Neural crest cell (in vitro differentiated cells): ENCODE measurements around the gene KCNT2. TPM values are rescaled to one million over a fixed set of nuclear protein-coding genes. Genes with fewer than 3 reads are reported as not detected.

Experiments used
- DNase-seq: peaks from one replicate; pipeline ENCODE4 v3.0.0; 2021; ENCODE audit warnings: low read depth, mixed read lengths, low spot score
- H3K27ac Mint-ChIP-seq: one replicate; pipeline ENCODE4 v1.8.0; 2021; ENCODE audit warnings: mild to moderate bottlenecking, mixed read lengths; ENCODE audit not compliant: unreplicated experiment
- H3K27me3 Mint-ChIP-seq: 2 replicates; pipeline ENCODE4 v1.8.0; 2021; ENCODE audit warnings: low read depth, mild to moderate bottlenecking, mixed read lengths
- H3K36me3 Mint-ChIP-seq: 2 replicates; pipeline ENCODE4 v1.8.0; 2021; ENCODE audit warnings: low read depth, mild to moderate bottlenecking, mixed read lengths
- H3K4me1 Mint-ChIP-seq: 2 replicates; pipeline ENCODE4 v1.8.0; 2021; ENCODE audit warnings: mixed read lengths
- H3K4me3 Mint-ChIP-seq: one replicate; pipeline ENCODE4 v1.8.0; 2021; ENCODE audit warnings: mild to moderate bottlenecking, mixed read lengths
- H3K9me3 Mint-ChIP-seq: 2 replicates; pipeline ENCODE4 v1.8.0; 2021; ENCODE audit warnings: mixed read lengths
- CTCF ChIP-seq: fragments of 200-600 bp; sonication (generic); conservative IDR thresholded peaks from 2 replicates; pipeline ENCODE4 v1.5.0; 2021; ENCODE audit warnings: antibody characterized with exemption, mild to moderate bottlenecking
- total RNA-seq: library from RNA; stranded (reverse); gene quantifications from 2 replicates; pipeline ENCODE4 v1.2.1, GENCODE V29; 2021

Gene KCNT2
- total RNA-seq, 1 donor from 2014 or later = 12.6 TPM

- no peaks in the 10 kb centered on the region for H3K4me1 Mint-ChIP-seq
- no peaks in the 10 kb centered on the region for H3K9me3 Mint-ChIP-seq
- DNase-seq = no peak
- H3K36me3 Mint-ChIP-seq = peaks cover 7% of the 10 kb centered on the region
- TF ChIP-seq CTCF = no peak
- no peak overlapping the region for H3K4me3 Mint-ChIP-seq
- H3K27me3 Mint-ChIP-seq = no peaks in the 10 kb centered on the region
- no peak overlapping the region for H3K27ac Mint-ChIP-seq
These were observed 157.8 kb downstream of the KCNT2 start for GRCh38 chr1:196450143-196451095.

GRCh38 chr1:196449460-196449859 lies 158.8 kb downstream of the KCNT2 start:
- Mint-ChIP-seq H3K36me3 (peaks cover 3% of the 10 kb centered on the region), H3K27me3 (no peaks in the 10 kb centered on the region), H3K4me3 (no peak overlapping the region), H3K9me3 (no peaks in the 10 kb centered on the region), H3K27ac (no peak overlapping the region), H3K4me1 (no peaks in the 10 kb centered on the region)
- no peak for DNase-seq
- TF ChIP-seq CTCF = no peak

- no peak for DNase-seq
- H3K36me3 Mint-ChIP-seq = peaks cover 3% of the 10 kb centered on the region
- no peaks in the 10 kb centered on the region for H3K27me3 Mint-ChIP-seq
- no peak overlapping the region for H3K4me3 Mint-ChIP-seq
- no peak overlapping the region for H3K27ac Mint-ChIP-seq
- no peaks in the 10 kb centered on the region for H3K4me1 Mint-ChIP-seq
- H3K9me3 Mint-ChIP-seq = no peaks in the 10 kb centered on the region
- TF ChIP-seq CTCF = no peak
These were observed 162.5 kb downstream of the KCNT2 start for GRCh38 chr1:196445775-196446174.

GRCh38 chr1:196444634-196445033 lies 163.6 kb downstream of the KCNT2 start:
- no peaks in the 10 kb centered on the region for H3K9me3 Mint-ChIP-seq
- H3K36me3 Mint-ChIP-seq = peaks cover 3% of the 10 kb centered on the region
- no peak for DNase-seq
- no peak for TF ChIP-seq CTCF
- no peaks in the 10 kb centered on the region for H3K4me1 Mint-ChIP-seq
- H3K27me3 Mint-ChIP-seq = no peaks in the 10 kb centered on the region
- no peak overlapping the region for H3K27ac Mint-ChIP-seq
- H3K4me3 Mint-ChIP-seq = no peak overlapping the region

GRCh38 chr1:196442366-196442765 lies 165.9 kb downstream of the KCNT2 start:
- Mint-ChIP-seq H3K36me3 (peaks cover 2% of the 10 kb centered on the region), H3K4me3 (no peak overlapping the region)
- DNase-seq = no peak

More at GRCh38 chr1:196442366-196442765, 165.9 kb downstream of the KCNT2 start:
- no peaks in the 10 kb centered on the region for H3K4me1 Mint-ChIP-seq
- H3K9me3 Mint-ChIP-seq = no peaks in the 10 kb centered on the region
- H3K27me3 Mint-ChIP-seq = no peaks in the 10 kb centered on the region
- no peak overlapping the region for H3K27ac Mint-ChIP-seq
- TF ChIP-seq CTCF = no peak
